Fibroblast of skin of scalp (primary cell): ENCODE results near the gene PLEKHH3.

Experiments
- DNase-seq: peaks from one replicate; pipeline ENCODE4 v3.0.0-alpha.2; 2013

The PLEKHH3 gene

GRCh38 chr17:42686520-42687128 is 9.8 kb upstream of the PLEKHH3 start:
- DNase-seq = no peak

- DNase-seq = no peak
Measured at GRCh38 chr17:42685831-42686230, 9.0 kb upstream of the PLEKHH3 start.

GRCh38 chr17:42684929-42685556 is 8.2 kb upstream of the PLEKHH3 start:
- DNase-seq = no peak

DNA sequence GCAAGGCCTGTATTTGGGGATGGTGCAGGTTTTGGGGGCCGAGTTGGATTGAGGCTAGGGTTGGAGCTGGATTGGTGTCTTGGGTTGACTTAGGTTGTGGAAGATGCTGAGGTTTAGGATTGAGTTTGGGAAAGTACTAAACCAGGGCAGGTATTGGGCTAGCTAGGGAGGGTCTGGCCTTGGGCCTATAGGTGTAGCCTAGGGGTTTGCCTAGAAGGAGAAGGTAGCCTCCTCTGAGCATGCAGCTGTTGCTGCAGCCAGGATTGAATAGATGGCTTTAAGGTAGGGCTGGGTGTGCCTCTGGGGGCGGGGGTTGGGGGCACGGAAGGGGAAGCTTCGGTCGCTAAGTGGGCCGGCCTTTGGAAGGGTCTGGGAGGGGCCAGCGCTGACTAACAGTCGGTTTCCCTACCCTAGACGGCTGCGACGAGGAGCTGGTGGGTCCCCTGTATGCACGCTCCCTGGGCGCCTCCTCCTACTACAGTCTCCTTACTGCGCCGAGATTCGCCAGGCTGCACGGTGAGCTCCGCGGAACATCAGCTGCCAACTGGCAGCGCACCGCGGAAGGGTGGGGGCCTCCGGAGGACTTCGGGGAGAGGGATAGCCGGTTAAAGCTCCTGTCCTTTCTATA is 6.7 kb upstream of the PLEKHH3 start:
- no peak for DNase-seq

DNA sequence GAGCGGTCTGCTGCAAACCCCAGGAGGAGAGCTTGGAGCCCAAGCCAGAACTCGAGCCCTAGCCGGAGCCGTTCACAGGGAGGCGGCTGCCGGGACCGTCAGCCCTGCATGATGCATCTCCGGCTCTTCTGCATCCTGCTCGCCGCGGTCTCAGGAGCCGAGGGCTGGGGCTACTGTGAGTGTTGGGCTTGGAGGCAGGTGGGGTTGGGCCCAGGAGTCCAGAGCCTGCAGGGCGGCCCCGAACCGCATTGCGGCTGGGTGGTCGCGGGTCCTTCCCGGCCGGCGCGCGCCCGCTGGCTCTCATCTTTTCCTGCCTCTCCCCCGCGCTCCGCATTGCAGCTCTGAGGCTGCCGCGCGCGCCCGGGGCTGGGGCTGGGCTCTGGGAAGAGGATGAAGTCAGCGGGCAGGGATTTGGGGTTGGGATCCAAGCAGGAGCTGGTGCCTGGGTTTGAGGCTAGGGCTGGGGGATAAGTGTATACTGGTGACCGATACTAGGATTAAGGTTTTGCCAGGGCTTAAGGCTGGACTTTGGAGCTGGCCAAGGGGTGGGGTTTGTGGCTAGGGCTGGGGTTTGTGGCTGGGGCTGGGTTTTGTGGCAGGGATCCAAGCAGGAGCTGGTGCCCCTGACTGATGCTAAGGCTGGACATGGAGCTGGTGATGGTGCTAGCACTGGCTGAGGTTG is 6.1 kb upstream of the PLEKHH3 start:
- peak; percentile 55 for DNase-seq

DNA sequence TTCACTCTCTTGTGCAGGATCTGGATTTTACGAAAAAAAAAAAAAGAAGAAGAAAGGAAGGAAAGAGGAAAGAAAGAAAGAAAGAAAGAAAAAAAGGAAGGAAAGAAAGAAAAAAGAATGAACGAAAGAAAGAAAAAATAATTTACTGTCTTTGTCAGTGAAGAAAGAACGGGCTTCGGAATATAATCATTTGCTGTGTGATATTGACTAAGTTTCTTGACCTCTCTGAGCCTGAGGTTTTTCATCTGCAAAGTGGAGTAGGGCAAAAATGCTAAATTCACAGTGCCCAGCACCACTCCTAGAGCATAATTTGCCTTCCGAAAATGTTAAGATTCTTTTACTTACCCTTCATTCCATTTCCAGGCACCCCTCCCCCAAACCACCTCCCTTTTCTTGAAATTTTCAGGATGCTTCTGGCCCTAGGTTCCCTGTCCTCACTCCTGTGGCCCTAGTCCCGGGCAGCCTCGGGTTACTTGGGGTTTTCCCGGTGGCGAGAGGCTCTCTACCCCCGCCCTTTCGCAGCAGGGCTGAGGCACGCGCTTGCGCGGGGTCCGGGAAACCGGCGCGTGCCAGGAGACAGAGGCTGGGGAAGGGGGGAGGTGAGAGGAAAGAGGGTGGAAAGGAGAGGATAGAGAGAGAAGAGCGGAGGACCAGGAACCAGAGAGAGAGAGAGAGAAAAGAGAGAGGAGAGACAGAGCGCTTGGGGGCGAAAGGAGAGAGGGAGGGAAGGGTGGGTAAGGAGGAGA is 5.4 kb upstream of the PLEKHH3 start, which contains the start of gene CNTNAP1:
TSS of gene CNTNAP1 (plus strand) at position 556 of the 746 bp plus-strand sequence. CDS start 299 bp downstream, outside the sequence.
- peak; percentile 85 for DNase-seq

- no peak for DNase-seq
Measured at GRCh38 chr17:42680331-42680808, 3.6 kb upstream of the PLEKHH3 start.

DNA sequence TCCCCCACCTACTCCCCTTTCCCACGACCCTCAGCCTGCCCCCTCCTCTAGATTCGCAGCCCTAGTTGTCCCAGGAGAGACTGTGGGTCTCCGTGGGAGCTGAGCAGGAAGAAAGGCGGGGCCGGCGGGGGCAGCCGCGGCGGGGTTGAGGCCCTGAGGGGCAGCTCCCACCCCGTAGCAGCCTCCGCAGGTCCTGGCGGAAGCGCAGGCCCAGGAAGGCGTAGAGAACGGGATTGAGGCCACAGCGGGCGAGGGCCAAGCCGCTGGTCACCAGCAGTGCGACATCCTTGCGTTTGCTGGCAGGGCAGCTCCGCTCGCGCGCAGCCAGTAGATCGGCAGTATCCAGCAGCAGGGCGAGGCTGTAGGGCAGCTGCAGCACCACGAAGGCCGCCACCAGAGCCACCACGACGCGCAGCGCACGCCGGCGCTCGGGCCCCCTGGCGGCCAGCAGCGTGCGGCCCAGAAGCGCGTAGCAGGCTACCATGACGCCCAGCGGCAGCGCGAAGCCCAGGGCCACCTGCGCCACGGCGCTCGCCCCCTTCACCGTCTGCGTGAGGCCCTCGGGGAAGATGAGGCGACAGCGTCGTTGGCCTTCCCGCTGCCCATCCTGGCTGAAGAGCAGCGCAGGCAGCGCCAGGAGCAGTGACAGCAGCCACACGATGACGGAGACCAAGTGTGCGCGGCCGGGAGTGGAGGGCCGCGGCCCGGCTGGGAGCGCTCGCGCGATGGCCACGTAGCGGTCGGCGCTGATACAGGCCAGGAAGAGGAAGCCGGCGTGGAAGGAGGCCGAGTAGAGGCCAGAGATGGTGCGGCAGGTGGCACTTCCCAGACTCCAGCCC is 2.9 kb upstream of the PLEKHH3 start:
- DNase-seq = peak; percentile 79

DNA sequence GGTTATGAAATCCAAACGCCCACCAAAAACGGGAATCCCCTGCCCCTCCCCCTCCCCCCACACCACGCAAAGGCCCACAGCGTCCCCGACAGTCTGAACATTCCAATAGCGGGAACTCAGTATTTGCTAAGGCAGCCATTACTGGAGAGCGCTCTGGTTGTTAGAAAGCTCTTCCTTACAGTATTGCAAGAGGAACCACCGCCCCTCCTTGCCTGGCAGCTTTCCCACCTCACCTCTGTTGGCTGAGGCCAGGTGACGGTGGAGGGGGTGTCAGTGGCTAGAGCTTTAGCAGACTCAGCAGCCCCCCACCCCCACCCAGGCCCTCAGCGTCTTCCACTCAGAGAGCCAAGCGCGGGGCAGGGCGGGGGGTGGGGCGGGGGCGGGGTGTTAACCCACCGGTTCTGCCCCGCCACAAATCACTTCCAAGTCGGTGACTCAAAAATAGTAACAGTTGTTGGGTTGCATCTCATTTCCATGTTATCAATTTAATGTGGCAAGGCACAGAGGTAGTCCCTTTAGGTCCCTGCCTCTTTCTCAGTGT is 2.2 kb upstream of the PLEKHH3 start:
- DNase-seq = peak; percentile 59

DNA sequence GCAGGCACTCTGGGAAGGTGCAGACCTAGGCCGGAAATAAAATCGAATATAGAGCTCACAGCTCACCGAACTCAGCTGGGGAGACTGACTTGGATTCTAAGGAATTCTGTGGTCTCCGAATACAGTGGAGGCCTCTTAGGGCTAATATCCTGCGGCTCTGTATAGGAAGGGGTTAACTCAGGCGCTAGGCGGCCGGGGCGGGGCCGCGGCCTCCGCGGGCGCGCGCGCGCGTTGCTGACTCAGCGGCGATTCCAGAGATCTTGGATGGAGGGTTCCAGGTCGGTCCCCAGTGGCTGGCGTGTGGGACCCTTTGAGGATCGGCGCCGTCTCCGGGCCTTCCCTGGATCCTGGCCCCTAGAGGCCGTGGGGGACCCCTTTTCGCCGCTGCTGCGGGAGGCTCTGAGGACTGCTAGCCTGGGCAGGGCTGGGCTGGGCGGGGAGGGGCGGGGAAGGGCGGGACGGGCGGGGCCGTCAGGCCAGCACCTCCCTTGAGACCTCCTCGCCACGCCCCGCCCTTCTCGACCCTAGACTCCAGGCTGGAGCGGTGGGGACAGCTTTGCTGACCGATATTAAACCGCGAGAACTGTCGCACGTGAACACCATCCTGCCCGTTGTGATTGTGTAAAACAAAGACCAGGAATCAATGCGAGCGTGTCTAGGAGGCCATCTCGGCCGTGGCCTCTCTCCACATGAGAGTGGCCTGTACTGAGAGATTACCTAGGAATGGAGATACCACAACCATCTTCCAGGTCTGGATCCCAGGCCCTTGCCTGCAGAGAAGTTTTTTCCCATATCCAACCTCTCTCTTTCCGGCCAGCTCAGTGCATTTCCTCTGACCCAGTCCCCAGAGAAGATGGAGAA is 1.4 kb upstream of the PLEKHH3 start:
- DNase-seq = peak; percentile 94

DNA sequence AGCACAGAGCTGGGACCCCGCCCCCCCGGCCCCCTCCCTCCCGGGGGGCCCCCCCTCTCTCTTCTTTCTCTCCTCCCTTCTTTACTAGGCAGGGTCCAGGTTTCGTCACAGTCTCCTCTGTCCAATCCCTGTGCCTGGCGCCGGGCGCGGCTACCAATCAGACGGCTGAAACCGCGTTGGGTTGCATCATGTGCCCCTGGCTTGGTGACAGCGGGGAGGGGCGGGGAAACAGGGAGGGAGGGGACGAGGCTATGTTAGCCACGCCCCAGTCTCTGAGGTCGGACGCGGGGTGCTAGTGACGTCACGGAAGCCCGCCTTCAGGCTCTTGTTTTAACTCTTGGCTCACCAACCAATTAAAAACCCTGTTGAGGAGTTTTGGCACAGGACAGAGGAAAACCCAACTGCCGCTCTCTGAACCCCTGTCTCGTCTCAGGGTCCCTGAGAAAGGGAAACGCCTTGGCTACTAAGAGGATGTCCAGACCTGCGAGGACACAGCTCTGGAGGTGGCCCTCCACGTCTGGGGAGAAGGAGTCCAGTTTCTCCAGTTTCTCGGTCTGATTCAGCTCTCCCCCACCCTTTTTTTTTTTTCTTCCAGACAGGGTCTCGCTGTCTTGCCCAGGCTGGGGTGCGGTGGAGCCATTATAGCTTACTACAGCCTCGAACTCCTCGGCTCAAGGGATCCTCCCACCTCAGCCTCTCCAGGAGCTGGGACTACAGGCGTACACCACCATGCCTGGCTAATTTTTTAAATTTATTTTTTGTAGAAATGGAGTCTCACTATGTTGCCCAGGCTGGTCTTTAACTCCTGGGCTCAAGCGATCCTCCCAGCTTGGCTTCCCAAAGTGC is 441 bp upstream of the PLEKHH3 start:
- peak; percentile 100 for DNase-seq

DNA sequence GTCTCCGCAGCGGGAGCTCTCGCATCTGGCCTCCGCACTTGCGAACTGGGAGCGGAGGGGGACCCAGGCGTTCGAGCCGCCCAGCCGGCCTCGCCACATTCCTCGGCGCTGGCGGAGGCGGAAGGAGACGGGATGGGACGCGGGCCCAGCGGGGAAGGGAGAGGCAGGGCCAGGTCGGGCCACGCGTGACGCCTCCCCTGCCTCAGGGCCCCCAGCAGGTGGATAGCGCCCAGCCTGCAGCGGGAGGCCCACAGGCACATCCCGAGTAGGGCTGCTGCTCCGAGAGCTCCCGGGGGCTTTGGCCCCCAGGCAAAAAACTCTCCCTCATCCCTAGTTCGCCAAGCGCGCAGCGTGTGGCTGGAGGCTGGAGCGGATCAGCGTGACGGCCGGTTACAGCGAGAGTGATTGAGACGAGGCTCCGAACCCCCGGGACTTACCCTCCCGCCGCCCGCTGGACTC is 800 bp downstream of the PLEKHH3 start:
- peak; percentile 34 for DNase-seq

- DNase-seq = no peak
Measured at GRCh38 chr17:42675348-42675964, 1.3 kb downstream of the PLEKHH3 start.

GRCh38 chr17:42674755-42675347 is 1.9 kb downstream of the PLEKHH3 start:
- no peak for DNase-seq

DNA sequence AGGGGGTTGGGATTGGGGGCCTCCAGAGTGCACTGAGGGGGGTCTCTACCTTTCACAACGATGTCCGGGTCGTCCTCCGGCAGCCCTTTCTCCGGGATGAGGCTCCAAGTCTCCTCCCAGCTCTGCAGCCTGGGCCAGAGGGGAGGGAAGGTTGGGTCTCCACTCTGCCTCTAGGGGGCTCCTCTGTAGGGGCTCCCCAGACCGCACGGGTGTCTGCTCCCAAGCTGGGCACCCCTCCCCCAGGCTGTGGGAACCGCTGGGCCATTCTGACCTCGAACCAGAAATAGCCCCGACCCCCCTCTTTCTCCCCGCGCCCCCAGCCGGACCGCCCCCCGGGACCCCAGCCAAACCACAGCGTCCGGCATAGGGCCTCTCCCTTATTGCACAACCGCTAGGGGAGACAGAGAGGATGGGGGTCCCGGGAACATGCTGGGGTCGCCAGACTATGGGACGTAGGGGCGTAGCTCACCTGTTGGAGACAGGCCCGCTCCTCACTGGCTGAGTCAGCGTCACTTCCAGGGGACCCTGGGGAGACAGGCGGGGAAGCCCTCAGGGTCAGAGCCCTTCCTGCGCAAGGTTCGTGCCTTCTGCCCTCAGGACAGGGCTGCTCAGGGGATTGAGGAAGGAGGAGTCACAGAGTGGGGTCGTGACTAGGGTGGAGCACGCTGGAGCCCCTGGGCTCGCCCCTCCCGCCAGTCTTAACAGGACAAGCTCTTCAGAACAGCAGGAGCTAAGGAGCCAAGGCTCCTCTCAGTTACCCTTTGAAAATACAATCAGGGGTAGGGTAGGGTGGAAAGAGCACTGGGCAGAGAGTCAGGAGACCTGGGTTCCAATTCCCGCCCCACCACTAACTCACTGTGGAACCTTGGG is 2.7 kb downstream of the PLEKHH3 start:
- DNase-seq = peak; percentile 64

GRCh38 chr17:42673266-42673884 is 3.4 kb downstream of the PLEKHH3 start:
- DNase-seq = no peak

- no peak for DNase-seq
Measured at GRCh38 chr17:42672038-42672437, 4.8 kb downstream of the PLEKHH3 start.
